Measurements from ENCODE around the gene TBC1D4.

GRCh38 chr13:75318138-75318833, 163.7 kb downstream of the TBC1D4 start:
- TF ChIP-seq EZH2 (optimal IDR thresholded peaks at IDR 0.05; ENCODE audit: low read depth, low read length) (no peak), EZH2phosphoT487 (IDR thresholded peaks at IDR 0.05; ENCODE audit: low read length) (no peak), CTCF (IDR thresholded peaks at IDR 0.05; ENCODE audit: low read length) (no peak)
